Measurements from ENCODE around the gene UBE2L3.

DNA sequence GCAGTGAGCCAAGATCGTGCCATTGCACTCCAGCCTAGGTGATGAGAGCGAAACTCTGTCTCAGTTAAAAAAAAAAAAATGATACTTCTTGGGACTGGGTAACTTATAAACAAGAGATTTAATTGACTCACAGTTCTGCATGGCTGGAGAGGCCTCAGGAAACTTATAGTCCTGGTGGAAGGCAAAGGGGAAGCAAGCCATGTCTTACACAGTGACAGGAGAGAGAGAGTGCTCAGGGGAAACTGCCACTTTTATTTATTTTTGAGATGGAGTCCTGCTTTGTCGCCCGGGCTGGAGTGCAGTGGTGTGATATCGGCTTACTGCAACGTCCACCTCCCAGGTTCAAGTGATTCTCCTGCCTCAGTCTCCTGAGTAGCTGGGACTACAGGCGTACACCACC is 82.8 kb downstream of the UBE2L3 start:
- TF ChIP-seq NFYB (IDR thresholded peaks at IDR 0.05; ENCODE audit: insufficient read depth, low read depth, low read length) (no peak), NBN (IDR thresholded peaks at IDR 0.05) (no peak), MYC (IDR thresholded peaks at IDR 0.05; ENCODE audit: insufficient read depth, insufficient read length, insufficient replicate concordance, low read length, severe bottlenecking) (no peak), TAF1 (IDR thresholded peaks at IDR 0.05; ENCODE audit: borderline replicate concordance, low read depth, low read length) (no peak), CREM (IDR thresholded peaks at IDR 0.05; ENCODE audit: low read depth) (no peak), RAD21 (IDR thresholded peaks at IDR 0.05; ENCODE audit: insufficient read depth, low read depth, low read length) (no peak), ZZZ3 (IDR thresholded peaks at IDR 0.05; ENCODE audit: control insufficient read depth, insufficient read length, low read depth) (no peak)
- TF ChIP-seq, protein P1, sequence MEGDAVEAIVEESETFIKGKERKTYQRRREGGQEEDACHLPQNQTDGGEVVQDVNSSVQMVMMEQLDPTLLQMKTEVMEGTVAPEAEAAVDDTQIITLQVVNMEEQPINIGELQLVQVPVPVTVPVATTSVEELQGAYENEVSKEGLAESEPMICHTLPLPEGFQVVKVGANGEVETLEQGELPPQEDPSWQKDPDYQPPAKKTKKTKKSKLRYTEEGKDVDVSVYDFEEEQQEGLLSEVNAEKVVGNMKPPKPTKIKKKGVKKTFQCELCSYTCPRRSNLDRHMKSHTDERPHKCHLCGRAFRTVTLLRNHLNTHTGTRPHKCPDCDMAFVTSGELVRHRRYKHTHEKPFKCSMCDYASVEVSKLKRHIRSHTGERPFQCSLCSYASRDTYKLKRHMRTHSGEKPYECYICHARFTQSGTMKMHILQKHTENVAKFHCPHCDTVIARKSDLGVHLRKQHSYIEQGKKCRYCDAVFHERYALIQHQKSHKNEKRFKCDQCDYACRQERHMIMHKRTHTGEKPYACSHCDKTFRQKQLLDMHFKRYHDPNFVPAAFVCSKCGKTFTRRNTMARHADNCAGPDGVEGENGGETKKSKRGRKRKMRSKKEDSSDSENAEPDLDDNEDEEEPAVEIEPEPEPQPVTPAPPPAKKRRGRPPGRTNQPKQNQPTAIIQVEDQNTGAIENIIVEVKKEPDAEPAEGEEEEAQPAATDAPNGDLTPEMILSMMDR (IDR thresholded peaks at IDR 0.05 in 2 of 3, conservative IDR thresholded peaks at IDR 0.05 in 1 of 3; ENCODE audit: control insufficient read depth in 2 of 3, extremely low read depth in 1 of 3, insufficient read depth in 1 of 3, low read depth in 3 of 3, low read length in 3 of 3), result no peak
- TF ChIP-seq, protein P2, sequence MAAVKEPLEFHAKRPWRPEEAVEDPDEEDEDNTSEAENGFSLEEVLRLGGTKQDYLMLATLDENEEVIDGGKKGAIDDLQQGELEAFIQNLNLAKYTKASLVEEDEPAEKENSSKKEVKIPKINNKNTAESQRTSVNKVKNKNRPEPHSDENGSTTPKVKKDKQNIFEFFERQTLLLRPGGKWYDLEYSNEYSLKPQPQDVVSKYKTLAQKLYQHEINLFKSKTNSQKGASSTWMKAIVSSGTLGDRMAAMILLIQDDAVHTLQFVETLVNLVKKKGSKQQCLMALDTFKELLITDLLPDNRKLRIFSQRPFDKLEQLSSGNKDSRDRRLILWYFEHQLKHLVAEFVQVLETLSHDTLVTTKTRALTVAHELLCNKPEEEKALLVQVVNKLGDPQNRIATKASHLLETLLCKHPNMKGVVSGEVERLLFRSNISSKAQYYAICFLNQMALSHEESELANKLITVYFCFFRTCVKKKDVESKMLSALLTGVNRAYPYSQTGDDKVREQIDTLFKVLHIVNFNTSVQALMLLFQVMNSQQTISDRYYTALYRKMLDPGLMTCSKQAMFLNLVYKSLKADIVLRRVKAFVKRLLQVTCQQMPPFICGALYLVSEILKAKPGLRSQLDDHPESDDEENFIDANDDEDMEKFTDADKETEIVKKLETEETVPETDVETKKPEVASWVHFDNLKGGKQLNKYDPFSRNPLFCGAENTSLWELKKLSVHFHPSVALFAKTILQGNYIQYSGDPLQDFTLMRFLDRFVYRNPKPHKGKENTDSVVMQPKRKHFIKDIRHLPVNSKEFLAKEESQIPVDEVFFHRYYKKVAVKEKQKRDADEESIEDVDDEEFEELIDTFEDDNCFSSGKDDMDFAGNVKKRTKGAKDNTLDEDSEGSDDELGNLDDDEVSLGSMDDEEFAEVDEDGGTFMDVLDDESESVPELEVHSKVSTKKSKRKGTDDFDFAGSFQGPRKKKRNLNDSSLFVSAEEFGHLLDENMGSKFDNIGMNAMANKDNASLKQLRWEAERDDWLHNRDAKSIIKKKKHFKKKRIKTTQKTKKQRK (IDR thresholded peaks at IDR 0.05; ENCODE audit: low read depth, low read length), result no peak
- TF ChIP-seq, protein P3, sequence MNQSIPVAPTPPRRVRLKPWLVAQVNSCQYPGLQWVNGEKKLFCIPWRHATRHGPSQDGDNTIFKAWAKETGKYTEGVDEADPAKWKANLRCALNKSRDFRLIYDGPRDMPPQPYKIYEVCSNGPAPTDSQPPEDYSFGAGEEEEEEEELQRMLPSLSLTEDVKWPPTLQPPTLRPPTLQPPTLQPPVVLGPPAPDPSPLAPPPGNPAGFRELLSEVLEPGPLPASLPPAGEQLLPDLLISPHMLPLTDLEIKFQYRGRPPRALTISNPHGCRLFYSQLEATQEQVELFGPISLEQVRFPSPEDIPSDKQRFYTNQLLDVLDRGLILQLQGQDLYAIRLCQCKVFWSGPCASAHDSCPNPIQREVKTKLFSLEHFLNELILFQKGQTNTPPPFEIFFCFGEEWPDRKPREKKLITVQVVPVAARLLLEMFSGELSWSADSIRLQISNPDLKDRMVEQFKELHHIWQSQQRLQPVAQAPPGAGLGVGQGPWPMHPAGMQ (IDR thresholded peaks at IDR 0.05; ENCODE audit: borderline replicate concordance), result no peak
- TF ChIP-seq, protein P4, sequence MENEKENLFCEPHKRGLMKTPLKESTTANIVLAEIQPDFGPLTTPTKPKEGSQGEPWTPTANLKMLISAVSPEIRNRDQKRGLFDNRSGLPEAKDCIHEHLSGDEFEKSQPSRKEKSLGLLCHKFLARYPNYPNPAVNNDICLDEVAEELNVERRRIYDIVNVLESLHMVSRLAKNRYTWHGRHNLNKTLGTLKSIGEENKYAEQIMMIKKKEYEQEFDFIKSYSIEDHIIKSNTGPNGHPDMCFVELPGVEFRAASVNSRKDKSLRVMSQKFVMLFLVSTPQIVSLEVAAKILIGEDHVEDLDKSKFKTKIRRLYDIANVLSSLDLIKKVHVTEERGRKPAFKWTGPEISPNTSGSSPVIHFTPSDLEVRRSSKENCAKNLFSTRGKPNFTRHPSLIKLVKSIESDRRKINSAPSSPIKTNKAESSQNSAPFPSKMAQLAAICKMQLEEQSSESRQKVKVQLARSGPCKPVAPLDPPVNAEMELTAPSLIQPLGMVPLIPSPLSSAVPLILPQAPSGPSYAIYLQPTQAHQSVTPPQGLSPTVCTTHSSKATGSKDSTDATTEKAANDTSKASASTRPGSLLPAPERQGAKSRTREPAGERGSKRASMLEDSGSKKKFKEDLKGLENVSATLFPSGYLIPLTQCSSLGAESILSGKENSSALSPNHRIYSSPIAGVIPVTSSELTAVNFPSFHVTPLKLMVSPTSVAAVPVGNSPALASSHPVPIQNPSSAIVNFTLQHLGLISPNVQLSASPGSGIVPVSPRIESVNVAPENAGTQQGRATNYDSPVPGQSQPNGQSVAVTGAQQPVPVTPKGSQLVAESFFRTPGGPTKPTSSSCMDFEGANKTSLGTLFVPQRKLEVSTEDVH (IDR thresholded peaks at IDR 0.05; ENCODE audit: low read depth, partially characterized antibody), result no peak
